ENCODE measurements around the gene TXNL4B.
"Not testable (repeated sequence)": the region's sequence is repeated elsewhere in the genome, so short reads cannot be mapped to it uniquely, and the experiment has no call there.

TXNL4B gene

DNA sequence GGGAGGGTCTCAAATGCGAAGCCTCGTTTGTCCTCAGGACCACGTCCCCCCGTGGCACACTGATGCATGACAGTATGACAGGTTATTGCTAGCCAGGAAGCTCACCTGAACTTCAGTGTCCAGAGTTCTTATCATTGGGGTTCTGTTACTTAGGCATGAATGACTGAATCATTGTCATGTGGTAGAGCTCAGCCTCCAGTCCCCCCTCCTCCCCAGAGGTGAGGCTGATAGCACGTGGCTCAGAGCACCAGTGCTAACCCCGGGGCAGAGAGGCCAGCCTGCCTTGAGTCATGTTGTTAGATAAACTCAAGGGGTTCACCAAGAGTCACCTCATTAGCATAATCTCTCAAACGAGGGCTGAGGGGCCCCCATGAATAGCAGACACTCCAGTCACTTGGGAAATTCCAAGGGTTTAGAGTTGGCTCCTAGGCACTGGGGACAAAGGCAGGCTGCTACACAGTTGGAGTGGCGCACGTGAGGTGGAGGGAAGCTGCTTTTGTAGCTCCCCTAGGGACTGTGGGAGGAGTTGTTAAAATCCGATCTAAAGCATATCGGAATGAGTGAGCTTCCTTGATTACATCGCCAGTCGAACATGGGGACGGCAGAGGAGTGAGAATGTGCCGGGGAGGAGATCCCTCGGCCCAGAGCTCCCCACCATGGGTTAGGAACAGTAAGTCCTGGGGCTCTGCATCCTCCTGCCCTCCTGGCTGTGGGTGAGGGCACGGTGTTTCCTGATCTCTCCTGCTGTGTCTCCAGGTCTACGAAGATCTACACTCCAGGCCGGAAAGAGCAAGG lies 18.4 kb upstream of the TXNL4B start:
- no peak for DNase-seq

DNA sequence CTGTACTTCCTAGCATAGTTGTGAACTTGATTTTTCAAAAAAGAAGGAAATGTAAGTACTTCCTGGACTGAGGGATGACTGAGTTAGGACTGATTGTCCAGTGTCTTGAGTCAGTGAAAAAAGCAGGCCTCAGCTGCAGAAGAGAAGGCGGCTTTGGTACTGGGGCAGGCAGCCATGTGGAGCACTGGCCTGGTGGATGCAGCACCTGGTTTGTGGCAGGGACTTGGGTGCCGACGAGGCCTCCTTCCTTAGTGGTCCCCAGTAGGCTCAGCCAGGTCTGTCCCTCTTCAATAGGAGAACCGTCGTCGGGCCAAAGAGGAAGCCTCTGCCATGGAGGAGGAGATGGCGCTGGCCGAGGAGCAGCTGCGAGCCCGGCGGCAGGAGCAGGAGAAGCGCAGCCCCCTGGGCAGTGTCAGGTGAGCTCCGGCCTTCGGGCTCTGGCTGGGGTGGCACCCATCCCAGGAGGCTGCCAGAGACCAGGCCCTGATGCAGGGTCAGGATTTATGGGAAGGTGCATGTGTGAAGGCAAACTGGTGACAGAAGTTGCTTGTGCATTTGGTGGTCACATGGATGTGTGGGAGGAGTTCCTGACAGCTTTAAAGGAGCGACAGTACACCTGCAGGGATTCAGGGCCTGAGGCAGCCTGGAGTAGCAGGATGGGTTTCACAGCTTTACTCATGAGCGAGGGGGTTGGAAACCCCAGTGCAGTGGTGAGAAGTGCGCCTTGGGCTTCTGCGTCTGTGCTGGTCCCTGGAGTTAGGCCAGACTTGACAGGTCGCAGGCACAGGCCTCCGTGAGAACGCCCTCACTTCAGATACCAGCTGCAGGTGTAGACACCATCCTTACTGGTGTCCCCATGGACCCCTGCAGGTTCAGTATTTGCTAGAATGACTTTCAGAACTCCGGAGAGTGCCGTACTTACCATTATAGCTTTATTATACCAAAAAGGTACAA lies 17.5 kb upstream of the TXNL4B start:
- DNase-seq = no peak

DNA sequence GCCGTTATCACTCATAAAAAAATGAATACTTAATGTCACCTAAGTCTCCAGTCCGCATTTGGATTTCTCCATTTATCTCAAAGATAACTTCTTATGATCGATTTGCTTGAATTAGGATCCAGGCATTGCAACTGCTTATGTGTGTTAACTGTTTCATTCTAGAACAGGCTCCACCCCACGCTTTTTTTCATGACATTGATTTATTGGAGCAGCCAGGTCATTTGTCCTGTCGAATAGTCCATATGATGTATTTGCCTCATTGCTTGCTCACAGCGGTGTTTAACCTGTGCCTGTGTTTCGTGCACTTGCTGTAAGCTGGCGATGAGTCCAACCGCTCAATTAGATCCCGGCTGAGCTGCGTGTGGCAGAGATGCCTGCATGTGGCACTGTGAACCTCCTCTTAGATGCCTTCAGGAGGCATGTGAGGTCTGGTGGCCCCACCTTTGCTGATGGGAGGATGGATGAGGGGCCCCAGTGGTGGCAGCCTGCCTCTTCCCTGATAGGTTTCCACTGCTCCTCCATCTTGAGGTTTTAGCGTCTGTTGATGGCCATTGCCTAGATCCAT lies 16.6 kb upstream of the TXNL4B start:
- DNase-seq = no peak

DNA sequence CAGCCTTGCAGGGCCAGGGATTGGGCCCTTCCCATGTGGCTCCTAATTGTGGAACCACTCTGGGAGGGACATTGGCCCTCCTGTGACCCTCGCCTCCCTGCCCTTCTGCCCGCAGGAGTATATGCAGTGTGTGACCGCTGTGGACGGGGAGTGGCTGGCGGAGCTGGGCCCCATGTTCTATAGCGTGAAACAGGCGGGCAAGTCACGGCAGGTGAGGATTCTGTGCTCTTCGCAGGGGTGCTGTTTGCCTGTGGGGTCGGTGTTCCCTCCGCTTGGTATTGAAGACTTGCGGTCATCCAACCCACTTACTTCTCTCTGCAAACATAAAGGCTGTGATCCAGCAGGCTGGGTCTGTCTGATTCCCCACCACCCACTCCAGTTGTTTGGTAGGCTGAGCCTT lies 15.9 kb upstream of the TXNL4B start:
- DNase-seq = no peak

DNA sequence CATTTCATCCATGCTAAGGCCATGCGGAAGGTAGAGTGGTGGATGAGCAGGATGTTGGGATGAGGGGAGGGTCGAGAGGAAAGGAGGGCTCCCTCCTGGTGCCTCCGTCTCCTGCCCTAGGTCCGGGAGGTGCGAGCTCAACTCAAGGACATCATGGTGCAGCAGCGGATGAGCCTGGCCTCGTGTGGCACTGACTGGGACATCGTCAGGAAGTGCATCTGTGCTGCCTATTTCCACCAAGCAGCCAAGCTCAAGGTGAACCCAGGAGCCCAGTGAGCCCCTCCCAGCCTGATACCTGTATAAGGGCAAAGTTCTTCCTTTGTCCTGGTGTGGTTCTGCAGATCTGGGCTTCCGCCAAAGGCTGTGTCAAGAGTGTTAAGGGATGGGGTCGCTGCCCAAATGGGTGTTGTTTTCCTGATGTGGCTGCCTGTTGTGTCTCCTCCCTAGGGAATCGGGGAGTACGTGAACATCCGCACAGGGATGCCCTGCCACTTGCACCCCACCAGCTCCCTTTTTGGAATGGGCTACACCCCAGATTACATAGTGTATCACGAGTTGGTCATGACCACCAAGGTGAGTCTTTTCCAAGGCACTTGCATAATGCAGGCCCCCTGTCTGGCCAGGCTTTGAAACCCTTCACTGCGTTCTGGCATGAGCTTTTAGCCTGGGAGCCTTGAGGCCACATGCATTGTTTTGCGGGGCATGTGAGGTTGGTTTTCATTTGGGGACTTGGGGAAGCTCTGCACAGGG lies 15.1 kb upstream of the TXNL4B start:
- DNase-seq = no peak

DNA sequence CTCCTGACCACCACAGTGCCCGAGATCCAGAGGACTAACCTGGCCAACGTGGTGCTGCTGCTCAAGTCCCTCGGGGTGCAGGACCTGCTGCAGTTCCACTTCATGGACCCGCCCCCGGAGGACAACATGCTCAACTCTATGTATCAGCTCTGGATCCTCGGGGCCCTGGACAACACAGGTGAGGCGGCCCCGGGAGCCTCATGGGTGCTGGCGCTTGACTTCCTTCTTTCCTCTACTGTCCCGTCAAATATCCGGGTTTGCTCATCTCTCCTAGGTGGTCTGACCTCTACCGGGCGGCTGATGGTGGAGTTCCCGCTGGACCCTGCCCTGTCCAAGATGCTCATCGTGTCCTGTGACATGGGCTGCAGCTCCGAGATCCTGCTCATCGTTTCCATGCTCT lies 14.0 kb upstream of the TXNL4B start:
- no peak for DNase-seq

DNA sequence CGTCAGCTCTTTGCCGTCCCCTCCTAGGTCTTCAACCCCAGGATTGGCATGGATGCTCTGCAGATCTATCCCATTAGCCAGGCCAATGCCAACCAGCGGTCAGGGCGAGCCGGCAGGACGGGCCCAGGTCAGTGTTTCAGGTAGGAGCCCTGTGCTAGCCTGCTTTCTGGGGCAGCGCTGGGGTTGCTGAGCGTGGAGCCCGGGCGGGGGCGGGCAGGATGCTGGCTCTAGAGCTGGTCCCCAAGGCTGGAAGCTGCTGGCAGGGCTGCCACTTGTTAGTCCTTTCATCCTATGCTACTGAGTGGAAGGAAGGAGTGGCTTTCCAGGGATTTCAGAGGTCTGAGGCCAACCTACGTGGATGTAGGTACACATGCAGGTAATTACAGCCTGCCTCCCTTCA lies 12.6 kb upstream of the TXNL4B start:
- no peak for DNase-seq

DNA sequence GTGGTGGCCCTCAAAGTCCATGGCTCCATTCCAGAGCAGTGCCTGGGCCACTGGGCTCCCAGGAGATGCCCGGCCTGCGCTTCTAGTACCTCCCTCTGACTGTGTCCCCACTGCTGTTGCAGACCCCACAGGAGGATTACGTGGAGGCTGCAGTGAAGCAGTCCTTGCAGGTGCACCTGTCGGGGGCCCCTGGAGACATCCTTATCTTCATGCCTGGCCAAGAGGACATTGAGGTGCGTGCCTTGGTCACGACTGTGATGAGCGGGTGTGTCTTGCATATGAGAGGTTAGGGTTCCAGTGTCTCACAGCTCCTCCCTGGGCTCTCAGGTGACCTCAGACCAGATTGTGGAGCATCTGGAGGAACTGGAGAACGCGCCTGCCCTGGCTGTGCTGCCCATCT lies 11.5 kb upstream of the TXNL4B start:
- no peak for DNase-seq

DNA sequence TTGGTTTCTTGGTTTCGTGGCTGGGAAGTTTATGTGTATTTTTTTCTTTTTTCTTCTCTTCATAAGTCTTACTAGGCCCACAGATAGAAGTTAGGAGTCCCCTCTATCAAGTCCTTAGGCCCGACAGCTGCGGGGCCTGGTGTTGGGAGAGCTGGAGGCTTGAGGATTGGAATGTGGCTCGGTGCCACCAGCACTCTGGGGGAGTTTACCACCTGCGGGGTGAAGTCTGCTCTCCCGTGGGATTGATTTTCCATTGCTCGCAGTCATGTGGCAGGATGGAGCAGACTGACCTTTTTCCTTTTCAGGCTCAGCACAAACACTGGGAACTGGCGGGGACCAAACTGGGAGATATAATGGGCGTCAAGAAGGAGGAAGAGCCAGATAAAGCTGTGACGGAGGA lies 7.8 kb upstream of the TXNL4B start:
- DNase-seq = no peak

DNA sequence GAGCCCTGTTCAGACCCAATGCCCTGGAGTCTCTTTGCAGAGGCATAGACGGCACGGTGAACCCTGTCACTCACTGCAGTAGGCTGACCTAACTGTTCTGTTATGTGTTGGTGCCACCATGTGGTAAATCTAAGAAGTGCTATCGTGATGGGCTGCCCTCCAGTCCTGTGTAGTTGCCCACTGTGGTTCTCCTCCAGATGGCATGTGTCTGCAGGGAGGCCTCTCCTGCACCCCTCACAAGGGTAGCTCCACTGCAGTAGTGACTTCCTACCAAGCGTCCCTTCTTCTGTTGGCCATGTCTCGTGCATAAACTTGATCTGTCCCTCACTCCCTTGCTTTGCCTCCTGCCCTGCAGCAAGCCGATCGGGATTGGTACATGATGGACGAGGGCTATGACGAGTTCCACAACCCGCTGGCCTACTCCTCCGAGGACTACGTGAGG lies 6.0 kb upstream of the TXNL4B start:
- peak; percentile 39 for DNase-seq

DNA sequence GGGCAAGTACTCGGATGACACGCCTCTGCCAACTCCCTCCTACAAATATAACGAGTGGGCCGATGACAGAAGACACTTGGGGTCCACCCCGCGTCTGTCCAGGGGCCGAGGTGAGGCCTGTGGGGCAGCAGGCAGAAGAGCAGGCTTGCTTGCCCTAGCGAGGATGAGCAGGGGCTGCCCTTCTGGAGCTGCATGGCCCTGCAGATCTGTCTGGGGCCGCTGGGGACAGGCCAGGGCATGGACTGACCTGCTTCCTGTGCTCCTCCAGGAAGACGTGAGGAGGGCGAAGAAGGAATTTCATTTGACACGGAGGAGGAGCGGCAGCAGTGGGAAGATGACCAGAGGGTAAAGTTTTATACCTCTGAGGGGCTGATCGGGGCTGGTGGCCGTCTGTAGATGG lies 5.5 kb upstream of the TXNL4B start:
- DNase-seq = no peak

DNA sequence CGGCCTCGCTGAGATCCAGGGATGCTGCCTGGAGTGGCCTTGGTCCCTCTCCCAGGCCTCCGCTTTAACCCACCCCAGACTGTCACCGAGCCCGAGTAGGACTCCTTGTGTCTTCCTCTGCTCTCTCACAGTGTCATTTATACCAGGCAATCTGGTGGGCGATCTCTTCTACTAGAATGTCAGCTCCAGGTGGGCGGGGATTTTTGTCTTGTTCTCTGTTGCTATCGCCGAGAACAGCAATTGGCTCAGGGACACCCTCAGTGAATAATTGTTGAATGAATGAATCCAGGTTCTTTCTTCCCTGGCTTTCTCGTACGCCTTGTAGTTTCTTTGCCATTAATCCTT lies 818 bp upstream of the TXNL4B start:
- DNase-seq = no peak

DNA sequence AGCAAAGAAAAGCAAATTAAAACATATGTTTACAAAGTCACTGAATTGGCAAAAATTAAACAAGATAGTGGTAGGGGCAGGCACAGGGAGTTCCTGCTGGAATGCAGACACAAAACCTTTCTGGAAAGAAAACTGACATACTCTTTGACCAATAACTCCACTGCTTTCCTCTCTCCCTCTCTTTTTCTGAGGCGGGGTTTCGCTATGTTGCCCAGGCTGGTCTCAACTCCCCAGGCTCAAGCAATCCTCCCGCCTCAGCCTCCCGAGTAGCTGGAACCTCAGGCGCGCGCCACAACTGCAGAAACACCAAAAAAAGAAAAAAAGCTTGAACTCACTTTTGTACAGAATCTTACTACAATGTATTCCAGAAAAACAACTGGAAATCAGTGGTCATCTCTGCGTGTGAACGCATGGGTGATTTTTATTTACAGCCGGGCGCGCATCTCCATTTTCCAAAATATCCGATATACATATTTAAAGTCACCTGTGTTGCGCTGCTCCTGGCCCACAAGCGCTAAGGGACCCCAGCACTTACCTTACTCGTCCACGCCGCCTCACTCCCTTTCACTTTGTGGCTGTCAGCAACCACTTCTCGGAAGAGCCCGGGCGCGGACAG lies 480 bp downstream of the TXNL4B start:
- DNase-seq = no peak

DNA sequence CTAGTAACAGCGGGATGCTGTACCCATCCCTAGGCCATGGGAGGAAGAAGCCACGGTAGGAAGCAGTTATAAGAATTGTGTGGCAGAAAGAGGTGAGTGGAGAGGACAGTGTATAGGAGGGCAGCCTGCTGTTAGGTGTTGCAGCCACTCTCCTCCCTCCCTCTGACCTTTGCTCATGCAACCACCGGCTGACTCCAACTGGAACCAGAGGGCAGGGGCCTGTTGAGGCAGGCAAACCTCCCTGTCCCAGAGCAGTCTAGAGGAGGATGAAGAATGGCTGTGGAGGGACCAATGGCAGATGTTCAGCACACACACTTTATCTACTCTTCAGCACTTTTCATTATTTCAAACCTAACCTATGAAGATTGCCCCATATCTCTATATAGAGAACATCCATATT lies 2.2 kb downstream of the TXNL4B start:
- no peak for DNase-seq

DNA sequence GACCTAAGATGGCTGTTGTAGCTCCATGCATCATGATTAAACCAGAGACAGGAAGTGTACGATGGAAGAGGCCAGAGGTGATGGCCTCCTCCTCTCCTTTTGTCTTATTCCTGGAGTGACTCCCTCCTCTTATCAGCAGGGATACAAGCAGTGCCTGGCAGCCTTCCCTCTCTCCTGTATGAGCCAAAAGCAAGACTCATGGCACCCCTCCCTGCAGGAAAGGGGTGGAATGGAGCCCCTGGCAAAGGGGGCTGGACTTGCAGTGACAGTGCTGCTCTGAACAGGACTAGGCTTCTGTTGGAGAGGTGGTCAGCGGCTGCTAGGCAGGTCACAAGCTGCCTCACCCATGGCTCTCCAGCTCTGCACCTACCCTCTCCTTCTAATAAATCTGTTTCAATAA lies 8.4 kb downstream of the TXNL4B start:
- no peak for DNase-seq

DNA sequence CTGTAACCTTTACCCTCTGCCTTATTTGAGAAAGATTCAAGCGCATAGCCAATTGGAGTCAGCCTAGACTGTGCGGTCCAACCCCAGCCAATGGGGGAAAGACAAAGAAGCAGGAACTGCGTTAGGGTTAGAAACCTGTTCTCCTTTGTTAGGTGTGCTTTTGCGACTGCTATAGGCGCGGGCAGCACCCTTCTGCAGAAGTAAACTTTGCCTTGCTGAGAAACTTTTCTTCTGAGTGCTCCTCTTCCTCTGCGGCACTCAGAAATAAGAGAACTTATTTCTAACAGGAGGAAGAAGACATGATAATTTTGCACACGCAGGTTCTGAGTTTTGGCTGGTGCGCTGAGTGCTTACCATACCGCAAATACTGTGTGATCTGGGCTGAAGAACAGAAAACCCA lies 9.0 kb downstream of the TXNL4B start:
- DNase-seq = no peak

DNA sequence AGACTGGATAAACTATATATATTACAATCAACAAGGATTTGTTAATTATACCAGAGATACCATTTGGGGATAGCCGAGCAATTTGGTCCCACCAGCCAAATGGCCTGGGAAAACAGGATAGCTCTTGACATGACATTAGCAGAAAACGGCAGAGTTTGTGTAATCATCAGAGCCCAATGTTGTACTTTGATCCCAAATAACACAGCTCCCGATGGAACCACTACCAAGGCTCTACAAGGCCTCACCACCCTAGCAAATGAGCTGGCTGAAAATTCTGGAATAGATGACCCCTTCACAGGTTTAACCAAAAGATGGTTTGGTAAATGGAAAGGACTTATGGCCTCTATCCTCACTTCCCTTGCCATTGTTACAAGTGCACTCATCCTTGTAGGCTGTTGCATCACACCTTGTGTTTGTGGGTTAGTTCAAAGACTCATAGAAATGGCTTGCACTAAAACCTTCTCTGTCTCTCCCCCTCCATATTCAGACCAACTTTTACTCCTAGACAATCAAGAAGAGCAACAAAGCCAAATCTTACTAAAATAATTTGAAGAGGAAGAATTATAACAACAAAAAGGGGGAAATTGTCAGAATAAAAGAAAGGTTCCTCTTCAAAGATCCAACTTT lies 9.5 kb downstream of the TXNL4B start:
- DNase-seq = no peak

DNA sequence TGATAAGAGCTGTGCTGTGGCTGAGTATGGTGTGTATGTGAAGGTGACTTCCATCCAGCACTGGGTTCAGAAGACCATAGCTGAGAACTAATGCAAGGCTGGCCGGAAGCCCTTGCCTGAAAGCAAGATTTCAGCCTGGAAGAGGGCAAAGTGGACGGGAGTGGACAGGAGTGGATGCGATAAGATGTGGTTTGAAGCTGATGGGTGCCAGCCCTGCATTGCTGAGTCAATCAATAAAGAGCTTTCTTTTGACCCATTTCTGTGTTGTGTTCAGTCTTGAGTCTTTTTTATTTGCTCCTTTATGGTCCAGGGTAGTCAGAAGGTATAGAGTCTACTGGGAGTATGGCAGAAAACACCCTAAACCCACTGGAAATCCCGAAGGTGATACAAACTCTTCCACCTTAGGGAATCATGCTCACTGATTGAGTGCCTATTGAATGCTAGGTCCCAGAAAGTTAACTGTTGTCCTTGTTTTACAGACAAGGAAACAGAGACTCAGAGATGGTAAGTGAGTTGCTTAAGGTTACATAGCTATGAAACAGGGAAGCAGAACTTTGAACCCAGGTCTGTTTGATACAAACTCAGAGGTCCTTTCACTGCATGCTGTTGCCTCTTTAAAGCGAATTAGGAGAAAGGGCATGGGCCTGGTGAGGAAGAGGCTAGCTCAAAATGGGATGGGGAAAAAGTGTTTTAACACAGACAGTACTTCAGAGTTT lies 16.3 kb downstream of the TXNL4B start:
- not testable (repeated sequence) for DNase-seq

DNA sequence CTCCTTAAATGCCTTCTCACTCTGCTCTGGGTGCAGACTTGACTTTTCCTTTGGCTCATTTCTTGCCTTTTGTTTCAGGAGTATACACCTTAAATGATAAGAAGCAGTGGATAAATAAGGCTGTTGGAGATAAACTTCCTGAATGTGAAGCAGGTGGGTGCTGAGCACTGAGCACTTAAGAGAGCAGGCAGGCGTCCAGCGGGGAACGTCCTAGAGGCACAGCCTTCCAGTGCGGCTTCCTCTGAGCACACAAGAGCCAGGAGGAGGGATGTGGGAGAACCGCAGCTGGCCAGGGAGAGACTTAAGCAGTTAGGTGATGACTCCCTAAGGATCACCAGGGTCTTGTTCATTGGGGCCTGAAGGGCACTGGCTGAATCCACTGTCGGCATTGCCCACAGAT lies 18.4 kb downstream of the TXNL4B start:
- not testable (repeated sequence) for DNase-seq

DNA sequence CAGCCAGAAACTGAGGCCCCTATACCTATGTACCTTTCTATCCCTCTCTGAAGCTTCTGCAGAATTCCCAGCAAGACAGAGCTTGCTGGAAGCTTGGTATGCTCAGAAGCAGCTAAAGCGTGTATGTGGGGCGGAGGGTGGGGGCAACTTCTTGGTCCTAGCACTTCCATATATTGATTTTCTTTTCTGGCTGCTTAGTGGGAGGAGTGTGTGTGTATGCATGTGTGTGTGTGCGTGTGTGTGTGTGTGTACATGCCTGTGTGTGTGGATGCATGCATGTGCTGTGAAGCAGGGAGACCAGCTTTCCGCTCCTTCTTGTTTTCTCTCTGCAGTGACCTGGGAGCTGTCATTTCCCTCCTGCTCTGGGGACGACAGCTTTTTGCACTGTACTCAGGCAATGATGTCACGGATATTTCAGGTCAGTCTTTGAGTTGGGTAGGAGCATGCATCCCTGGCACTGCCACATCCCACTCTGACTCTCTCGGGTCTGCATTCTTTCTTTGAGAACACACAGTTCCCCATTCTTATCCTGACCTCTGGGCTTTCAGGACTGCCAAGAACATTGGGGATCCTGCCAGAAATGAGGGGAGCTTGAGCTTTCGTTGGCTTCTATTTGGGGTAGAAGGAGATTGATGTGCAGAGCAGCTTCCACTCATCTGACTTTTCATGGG lies 19.7 kb downstream of the TXNL4B start:
- no peak for DNase-seq
